ENCODE data around the gene VPS52.
"Not testable (repeated sequence)": the region's sequence is repeated elsewhere in the genome, so short reads cannot be mapped to it uniquely, and the experiment has no call there.

Gene VPS52

GRCh38 chr6:33271117-33271467 lies 584 bp downstream of the VPS52 start:
- no peak for DNase-seq (ENCODE audit: extremely low spot score)
- TF ChIP-seq HDGF (IDR thresholded peaks at IDR 0.05; ENCODE audit: borderline replicate concordance) (no peak), ARNT (IDR thresholded peaks at IDR 0.05) (no peak), TARDBP (IDR thresholded peaks at IDR 0.05) (no peak), SUZ12 (IDR thresholded peaks at IDR 0.05) (no peak), L3MBTL2 (conservative IDR thresholded peaks at IDR 0.05) (no peak), ELF4 (IDR thresholded peaks at IDR 0.05) (no peak), SP1 (IDR thresholded peaks at IDR 0.05) (no peak), CTBP1 (IDR thresholded peaks at IDR 0.05; ENCODE audit: borderline replicate concordance) (no peak), FOXA1 (IDR thresholded peaks at IDR 0.05) (no peak), FOXM1 (IDR thresholded peaks at IDR 0.05; ENCODE audit: borderline replicate concordance) (no peak), ZNF384 (IDR thresholded peaks at IDR 0.05) (no peak), NFRKB (IDR thresholded peaks at IDR 0.05) (no peak), LEF1 (IDR thresholded peaks at IDR 0.05; ENCODE audit: borderline replicate concordance) (no peak), BHLHE40 (IDR thresholded peaks at IDR 0.05; ENCODE audit: borderline replicate concordance) (no peak), FOXK2 (IDR thresholded peaks at IDR 0.05) (no peak)
- TF ChIP-seq, protein P1, sequence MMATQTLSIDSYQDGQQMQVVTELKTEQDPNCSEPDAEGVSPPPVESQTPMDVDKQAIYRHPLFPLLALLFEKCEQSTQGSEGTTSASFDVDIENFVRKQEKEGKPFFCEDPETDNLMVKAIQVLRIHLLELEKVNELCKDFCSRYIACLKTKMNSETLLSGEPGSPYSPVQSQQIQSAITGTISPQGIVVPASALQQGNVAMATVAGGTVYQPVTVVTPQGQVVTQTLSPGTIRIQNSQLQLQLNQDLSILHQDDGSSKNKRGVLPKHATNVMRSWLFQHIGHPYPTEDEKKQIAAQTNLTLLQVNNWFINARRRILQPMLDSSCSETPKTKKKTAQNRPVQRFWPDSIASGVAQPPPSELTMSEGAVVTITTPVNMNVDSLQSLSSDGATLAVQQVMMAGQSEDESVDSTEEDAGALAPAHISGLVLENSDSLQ (IDR thresholded peaks at IDR 0.05) = no peak
- ChIA-PET POLR2A (interaction anchor here (0.9 to 5.5 kb wide), 28 partner anchors 9 to 300 kb away, joined by 3 to 54 read pairs (median 5); partner anchors contain the start of genes CUTA, HSD17B8, PFDN6 and RGL2), CTCF (interaction anchor here (0.7 to 1.2 kb wide), 3 partner anchors 28 to 155 kb away, joined by 3 to 5 read pairs (median 4); no protein-coding TSS in a partner anchor)

DNA sequence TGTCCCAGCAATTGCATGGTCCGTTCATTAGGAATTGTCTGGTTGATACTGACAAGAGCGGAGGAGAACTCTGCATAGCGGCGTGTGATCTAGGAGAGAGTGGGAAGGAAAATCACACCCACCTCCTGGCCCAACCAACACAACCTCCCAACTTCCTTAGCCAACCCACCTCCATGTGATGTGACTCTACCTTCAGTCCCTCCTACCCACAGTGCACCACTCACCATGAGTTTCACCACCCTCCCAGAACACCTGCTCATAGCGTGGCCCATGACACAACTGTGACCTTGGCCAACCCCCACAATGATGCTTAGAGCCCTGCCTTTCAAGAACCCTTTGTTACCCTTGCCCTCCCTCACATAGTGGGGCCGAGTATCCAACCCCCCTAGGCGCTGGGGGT lies 7.7 kb downstream of the VPS52 start:
- DNase-seq (ENCODE audit: extremely low spot score) = no peak
- CTCF ChIA-PET = no interaction called here
- TF ChIP-seq L3MBTL2 (conservative IDR thresholded peaks at IDR 0.05) = no peak
- TF ChIP-seq FOXK2 (IDR thresholded peaks at IDR 0.05) = no peak
- TF ChIP-seq, protein P1 (IDR thresholded peaks at IDR 0.05) = no peak
- no peak for TF ChIP-seq SUZ12 (IDR thresholded peaks at IDR 0.05)
- no peak for TF ChIP-seq LEF1 (IDR thresholded peaks at IDR 0.05; ENCODE audit: borderline replicate concordance)
- TF ChIP-seq TARDBP (IDR thresholded peaks at IDR 0.05) = no peak
- no peak for TF ChIP-seq NFRKB (IDR thresholded peaks at IDR 0.05)
- TF ChIP-seq SP1 (IDR thresholded peaks at IDR 0.05) = no peak
- no peak for TF ChIP-seq CTBP1 (IDR thresholded peaks at IDR 0.05; ENCODE audit: borderline replicate concordance)
- TF ChIP-seq BHLHE40 (IDR thresholded peaks at IDR 0.05; ENCODE audit: borderline replicate concordance) = no peak
- TF ChIP-seq HDGF (IDR thresholded peaks at IDR 0.05; ENCODE audit: borderline replicate concordance) = no peak
- no peak for TF ChIP-seq FOXA1 (IDR thresholded peaks at IDR 0.05)
- no peak for TF ChIP-seq ZNF384 (IDR thresholded peaks at IDR 0.05)
- TF ChIP-seq ARNT (IDR thresholded peaks at IDR 0.05) = no peak
- POLR2A ChIA-PET = interaction anchor here (1.8 to 4.9 kb wide), 2 partner anchors 8 to 14 kb away, joined by 6 to 32 read pairs; partner anchors contain the start of genes RPS18 and VPS52

DNA sequence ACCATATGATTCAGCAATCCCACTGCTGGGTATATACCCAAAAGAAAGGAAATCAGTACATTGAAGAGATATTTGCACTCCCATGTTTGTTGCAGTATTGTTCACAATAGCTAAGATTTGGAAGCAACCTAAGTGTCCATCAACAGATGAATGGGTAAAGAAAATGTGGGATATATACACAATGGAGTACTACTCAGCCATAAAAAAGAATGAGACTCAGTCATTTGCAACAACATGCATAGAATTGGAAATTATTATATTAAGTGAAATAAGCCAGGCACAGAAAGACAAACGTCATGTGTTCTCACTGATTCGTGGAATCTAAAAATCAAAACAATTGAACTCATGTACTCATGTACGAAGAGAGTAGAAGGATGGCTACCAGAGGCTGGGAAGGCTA lies 9.2 kb downstream of the VPS52 start:
- CTCF ChIA-PET; DNase-seq (ENCODE audit: extremely low spot score): not testable (repeated sequence)
- POLR2A ChIA-PET = interaction anchor here (1.1 to 4.9 kb wide), 4 partner anchors 9 to 18 kb away, joined by 3 to 32 read pairs (median 4); partner anchors contain the start of genes B3GALT4, RPS18 and VPS52

GRCh38 chr6:33259032-33259431 lies 12.6 kb downstream of the VPS52 start:
- TF ChIP-seq ZNF384 (IDR thresholded peaks at IDR 0.05) = no peak
- no peak for TF ChIP-seq SUZ12 (IDR thresholded peaks at IDR 0.05)
- no peak for TF ChIP-seq SP1 (IDR thresholded peaks at IDR 0.05)
- TF ChIP-seq, protein P1 (IDR thresholded peaks at IDR 0.05) = no peak
- no peak for TF ChIP-seq FOXK2 (IDR thresholded peaks at IDR 0.05)
- no peak for TF ChIP-seq ARNT (IDR thresholded peaks at IDR 0.05)
- no peak for TF ChIP-seq NFRKB (IDR thresholded peaks at IDR 0.05)
- no peak for TF ChIP-seq BHLHE40 (IDR thresholded peaks at IDR 0.05; ENCODE audit: borderline replicate concordance)
- no peak for TF ChIP-seq FOXA1 (IDR thresholded peaks at IDR 0.05)
- no peak for TF ChIP-seq L3MBTL2 (conservative IDR thresholded peaks at IDR 0.05)
- no peak for TF ChIP-seq TARDBP (IDR thresholded peaks at IDR 0.05)
- no peak for TF ChIP-seq ELF4 (IDR thresholded peaks at IDR 0.05)
- TF ChIP-seq FOXM1 (IDR thresholded peaks at IDR 0.05; ENCODE audit: borderline replicate concordance) = no peak
- ChIA-PET CTCF (no interaction called here), POLR2A (interaction anchor here (2.0 kb wide), 1 partner anchor 12 kb away, joined by 7 read pairs; the partner anchor contains the start of genes RPS18 and VPS52)
- no peak for DNase-seq (ENCODE audit: extremely low spot score)

GRCh38 chr6:33254591-33254990 lies 17.1 kb downstream of the VPS52 start:
- ChIA-PET POLR2A (interaction anchor here (1.6 kb wide), 1 partner anchor 17 kb away, joined by 8 read pairs; the partner anchor contains the start of genes RPS18 and VPS52), CTCF (interaction anchor here (1.2 kb wide), 1 partner anchor 49 kb away, joined by 3 read pairs; no protein-coding TSS in a partner anchor)
- DNase-seq (ENCODE audit: extremely low spot score) = no peak
- TF ChIP-seq FOXK2 (IDR thresholded peaks at IDR 0.05) = no peak
- TF ChIP-seq L3MBTL2 (conservative IDR thresholded peaks at IDR 0.05) = no peak
- no peak for TF ChIP-seq FOXA1 (IDR thresholded peaks at IDR 0.05)
- TF ChIP-seq SUZ12 (IDR thresholded peaks at IDR 0.05) = no peak
- no peak for TF ChIP-seq BHLHE40 (IDR thresholded peaks at IDR 0.05; ENCODE audit: borderline replicate concordance)
- no peak for TF ChIP-seq HDGF (IDR thresholded peaks at IDR 0.05; ENCODE audit: borderline replicate concordance)
- no peak for TF ChIP-seq CTBP1 (IDR thresholded peaks at IDR 0.05; ENCODE audit: borderline replicate concordance)
- TF ChIP-seq TARDBP (IDR thresholded peaks at IDR 0.05) = no peak
- TF ChIP-seq FOXM1 (IDR thresholded peaks at IDR 0.05; ENCODE audit: borderline replicate concordance) = no peak
- no peak for TF ChIP-seq ARNT (IDR thresholded peaks at IDR 0.05)
- no peak for TF ChIP-seq ELF4 (IDR thresholded peaks at IDR 0.05)

DNA sequence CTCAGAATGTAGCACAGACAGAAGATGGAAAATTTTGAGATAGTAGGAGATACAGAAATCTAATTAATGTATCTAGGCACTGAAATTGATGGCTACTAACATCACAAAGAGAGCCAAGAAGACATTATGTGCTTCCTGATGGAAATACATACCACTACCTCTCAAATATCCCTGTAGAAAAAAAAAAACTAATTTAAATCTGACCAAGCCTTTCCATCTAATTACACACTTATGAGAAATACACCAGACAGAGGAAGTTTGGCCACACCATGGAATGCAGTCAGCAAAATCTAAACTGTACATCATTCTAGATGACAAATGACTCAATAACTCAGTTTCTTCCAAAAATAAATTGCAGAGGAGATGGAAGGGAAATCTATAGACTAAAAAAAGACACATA lies 18.9 kb downstream of the VPS52 start:
- POLR2A ChIA-PET = interaction anchor here (6.9 kb wide), 1 partner anchor 18 kb away, joined by 54 read pairs; the partner anchor contains the start of genes RPS18 and VPS52
- no peak for TF ChIP-seq TARDBP (IDR thresholded peaks at IDR 0.05)
- TF ChIP-seq BHLHE40 (IDR thresholded peaks at IDR 0.05; ENCODE audit: borderline replicate concordance) = no peak
- TF ChIP-seq LEF1 (IDR thresholded peaks at IDR 0.05; ENCODE audit: borderline replicate concordance) = no peak
- TF ChIP-seq SP1 (IDR thresholded peaks at IDR 0.05) = no peak
- TF ChIP-seq ARNT (IDR thresholded peaks at IDR 0.05) = no peak
- TF ChIP-seq SUZ12 (IDR thresholded peaks at IDR 0.05) = no peak
- no peak for TF ChIP-seq CTBP1 (IDR thresholded peaks at IDR 0.05; ENCODE audit: borderline replicate concordance)
- no peak for TF ChIP-seq L3MBTL2 (conservative IDR thresholded peaks at IDR 0.05)
- TF ChIP-seq ZNF384 (IDR thresholded peaks at IDR 0.05) = no peak
- no peak for TF ChIP-seq FOXA1 (IDR thresholded peaks at IDR 0.05)
- TF ChIP-seq, protein P1 (IDR thresholded peaks at IDR 0.05) = no peak
- TF ChIP-seq FOXK2 (IDR thresholded peaks at IDR 0.05) = no peak
- TF ChIP-seq NFRKB (IDR thresholded peaks at IDR 0.05) = no peak
- no peak for DNase-seq (ENCODE audit: extremely low spot score)
- CTCF ChIA-PET = no interaction called here
